ENCODE results near the gene FGD2.

Gene FGD2

DNA sequence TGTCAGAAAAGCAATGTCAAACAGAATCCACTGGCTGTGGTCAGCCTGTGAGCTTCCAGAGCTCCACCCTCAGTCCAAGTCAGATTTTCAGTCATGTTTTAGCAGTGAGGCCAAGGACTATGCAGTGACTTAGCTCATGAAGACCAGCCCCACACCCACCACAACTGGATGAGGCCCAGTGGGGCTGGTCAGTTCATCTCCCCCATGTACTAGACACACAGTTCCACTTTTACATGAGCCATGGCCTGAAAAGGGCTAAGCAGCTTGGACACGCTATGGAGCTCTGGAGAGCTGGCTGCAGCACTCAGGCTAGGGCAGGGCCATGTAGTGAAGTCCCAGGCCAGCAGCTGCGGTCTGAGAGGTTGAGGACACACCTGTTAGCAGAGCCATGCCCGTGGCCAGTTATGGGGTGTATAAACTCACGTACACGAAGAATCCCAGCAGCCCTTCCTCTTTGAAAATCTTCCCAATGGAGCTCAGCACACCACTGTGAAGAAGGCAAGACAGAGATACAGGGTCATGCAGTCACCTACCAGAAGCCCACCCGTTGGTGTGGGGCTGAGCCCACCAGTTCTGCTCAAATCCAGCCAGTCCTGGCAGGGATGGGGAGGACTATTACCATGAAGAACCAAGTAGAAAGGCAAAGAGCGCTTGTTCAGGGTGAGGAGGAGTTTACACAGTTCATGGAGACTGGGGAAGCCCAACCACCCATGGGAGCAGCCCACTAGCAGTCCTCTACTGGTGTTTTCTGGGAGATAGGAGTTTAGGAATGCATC lies 30.0 kb upstream of the FGD2 start:
- peaks cover 10% of the 10 kb centered on the region for H3K4me1 ChIP-seq (ENCODE audit: control insufficient read depth, insufficient read depth, low read length)
- no peak overlapping the region for H3K9ac ChIP-seq (ENCODE audit: low read length)
- H3K27me3 ChIP-seq (ENCODE audit: control insufficient read depth, insufficient read depth, low read length) = no peaks in the 10 kb centered on the region
- H3K36me3 ChIP-seq (ENCODE audit: control insufficient read depth, insufficient read depth, low read length) = peaks cover 66% of the 10 kb centered on the region
- H3K4me3 ChIP-seq (ENCODE audit: low read length) = no peak overlapping the region
- no peaks in the 10 kb centered on the region for H3K9me3 ChIP-seq (ENCODE audit: control insufficient read depth, low read length)

DNA sequence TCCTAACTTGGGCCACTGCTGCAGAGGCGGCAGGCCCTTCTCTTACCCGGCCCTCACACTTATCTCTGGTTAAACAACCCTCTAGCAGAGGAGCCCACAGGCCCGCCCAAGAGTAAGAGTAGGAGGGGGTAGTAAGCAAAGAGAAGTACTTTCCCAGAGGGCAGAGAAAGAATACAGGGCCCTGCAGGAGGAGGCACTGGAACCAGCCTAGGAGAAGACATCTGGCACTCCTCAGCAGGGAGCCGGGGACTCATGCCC lies 29.5 kb upstream of the FGD2 start:
- no peaks in the 10 kb centered on the region for H3K9me3 ChIP-seq (ENCODE audit: control insufficient read depth, low read length)
- peaks cover 10% of the 10 kb centered on the region for H3K4me1 ChIP-seq (ENCODE audit: control insufficient read depth, insufficient read depth, low read length)
- no peak overlapping the region for H3K9ac ChIP-seq (ENCODE audit: low read length)
- H3K27me3 ChIP-seq (ENCODE audit: control insufficient read depth, insufficient read depth, low read length) = no peaks in the 10 kb centered on the region
- peaks cover 61% of the 10 kb centered on the region for H3K36me3 ChIP-seq (ENCODE audit: control insufficient read depth, insufficient read depth, low read length)
- H3K4me3 ChIP-seq (ENCODE audit: low read length) = no peak overlapping the region

DNA sequence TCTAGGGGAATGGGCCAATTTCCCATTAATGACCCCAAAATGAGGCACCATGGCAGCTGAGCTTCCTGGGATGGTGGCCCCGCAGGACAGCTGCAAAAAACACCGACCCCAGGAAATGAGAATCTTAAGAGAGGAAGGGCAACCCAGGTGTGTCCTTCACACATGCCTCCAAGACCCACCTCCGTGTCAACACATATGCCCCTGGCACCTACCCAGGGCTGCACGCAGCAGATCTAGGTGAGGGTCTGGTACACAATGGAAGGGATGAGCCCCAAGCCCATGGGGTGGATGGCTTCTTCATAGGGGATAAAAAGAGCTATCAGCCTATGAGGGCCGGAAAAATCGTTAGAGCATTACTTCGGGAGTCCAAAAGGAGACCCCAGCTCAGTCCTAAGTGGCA lies 28.9 kb upstream of the FGD2 start:
- Histone ChIP-seq H3K27me3 (ENCODE audit: control insufficient read depth, insufficient read depth, low read length) (no peaks in the 10 kb centered on the region), H3K9ac (ENCODE audit: low read length) (no peak overlapping the region), H3K4me1 (ENCODE audit: control insufficient read depth, insufficient read depth, low read length) (peaks cover 10% of the 10 kb centered on the region), H3K9me3 (ENCODE audit: control insufficient read depth, low read length) (no peaks in the 10 kb centered on the region), H3K4me3 (ENCODE audit: low read length) (no peak overlapping the region), H3K36me3 (ENCODE audit: control insufficient read depth, insufficient read depth, low read length) (peaks cover 55% of the 10 kb centered on the region)

DNA sequence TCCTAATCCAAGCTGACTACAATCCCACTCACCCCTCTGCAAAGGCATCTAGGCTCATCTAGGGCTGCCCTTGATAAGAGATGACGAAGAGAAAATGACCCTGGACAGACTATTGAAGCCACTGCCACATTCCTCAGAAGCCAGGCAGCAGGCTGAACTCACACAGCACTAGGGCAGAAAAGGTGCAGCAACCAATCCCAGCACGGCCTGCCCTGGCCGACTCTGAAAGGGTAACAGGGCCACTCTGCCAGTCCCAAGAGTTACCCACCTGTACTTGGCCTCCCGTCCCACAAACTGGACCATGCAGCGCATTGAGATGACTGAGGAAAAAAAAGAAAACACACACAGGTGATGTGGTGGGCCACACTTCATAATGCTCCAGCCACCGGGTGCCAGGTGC lies 28.5 kb upstream of the FGD2 start:
- peaks cover 51% of the 10 kb centered on the region for H3K36me3 ChIP-seq (ENCODE audit: control insufficient read depth, insufficient read depth, low read length)
- peaks cover 10% of the 10 kb centered on the region for H3K4me1 ChIP-seq (ENCODE audit: control insufficient read depth, insufficient read depth, low read length)
- H3K9me3 ChIP-seq (ENCODE audit: control insufficient read depth, low read length) = no peaks in the 10 kb centered on the region
- H3K27me3 ChIP-seq (ENCODE audit: control insufficient read depth, insufficient read depth, low read length) = no peaks in the 10 kb centered on the region
- H3K9ac ChIP-seq (ENCODE audit: low read length) = no peak overlapping the region
- H3K4me3 ChIP-seq (ENCODE audit: low read length) = no peak overlapping the region

DNA sequence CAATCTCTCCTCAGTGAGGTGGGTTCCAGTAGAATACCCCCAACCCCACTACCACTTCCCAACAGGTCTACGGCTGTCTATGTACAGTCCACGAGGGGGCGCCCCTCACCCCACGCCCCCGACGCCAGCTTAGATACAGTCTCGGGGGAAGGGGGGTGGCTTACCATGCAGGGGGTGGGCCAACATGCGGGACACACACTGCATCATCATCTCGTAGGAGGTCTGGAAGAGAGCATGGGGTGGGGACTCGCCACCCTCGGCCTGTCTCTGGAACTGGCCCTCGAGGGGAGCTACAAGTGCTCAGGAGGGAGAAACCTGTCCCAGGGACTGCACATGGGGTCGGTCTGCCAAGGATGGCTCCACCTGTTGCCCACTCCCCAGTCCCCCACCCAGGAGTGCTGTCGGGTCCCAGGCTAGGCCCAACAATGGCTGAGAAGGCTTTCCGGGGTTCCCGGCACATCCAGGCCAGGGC lies 27.9 kb upstream of the FGD2 start:
- H3K4me3 ChIP-seq (ENCODE audit: low read length) = no peak overlapping the region
- H3K4me1 ChIP-seq (ENCODE audit: control insufficient read depth, insufficient read depth, low read length) = peaks cover 10% of the 10 kb centered on the region
- peaks cover 45% of the 10 kb centered on the region for H3K36me3 ChIP-seq (ENCODE audit: control insufficient read depth, insufficient read depth, low read length)
- H3K9ac ChIP-seq (ENCODE audit: low read length) = no peak overlapping the region
- H3K27me3 ChIP-seq (ENCODE audit: control insufficient read depth, insufficient read depth, low read length) = no peaks in the 10 kb centered on the region
- no peaks in the 10 kb centered on the region for H3K9me3 ChIP-seq (ENCODE audit: control insufficient read depth, low read length)

DNA sequence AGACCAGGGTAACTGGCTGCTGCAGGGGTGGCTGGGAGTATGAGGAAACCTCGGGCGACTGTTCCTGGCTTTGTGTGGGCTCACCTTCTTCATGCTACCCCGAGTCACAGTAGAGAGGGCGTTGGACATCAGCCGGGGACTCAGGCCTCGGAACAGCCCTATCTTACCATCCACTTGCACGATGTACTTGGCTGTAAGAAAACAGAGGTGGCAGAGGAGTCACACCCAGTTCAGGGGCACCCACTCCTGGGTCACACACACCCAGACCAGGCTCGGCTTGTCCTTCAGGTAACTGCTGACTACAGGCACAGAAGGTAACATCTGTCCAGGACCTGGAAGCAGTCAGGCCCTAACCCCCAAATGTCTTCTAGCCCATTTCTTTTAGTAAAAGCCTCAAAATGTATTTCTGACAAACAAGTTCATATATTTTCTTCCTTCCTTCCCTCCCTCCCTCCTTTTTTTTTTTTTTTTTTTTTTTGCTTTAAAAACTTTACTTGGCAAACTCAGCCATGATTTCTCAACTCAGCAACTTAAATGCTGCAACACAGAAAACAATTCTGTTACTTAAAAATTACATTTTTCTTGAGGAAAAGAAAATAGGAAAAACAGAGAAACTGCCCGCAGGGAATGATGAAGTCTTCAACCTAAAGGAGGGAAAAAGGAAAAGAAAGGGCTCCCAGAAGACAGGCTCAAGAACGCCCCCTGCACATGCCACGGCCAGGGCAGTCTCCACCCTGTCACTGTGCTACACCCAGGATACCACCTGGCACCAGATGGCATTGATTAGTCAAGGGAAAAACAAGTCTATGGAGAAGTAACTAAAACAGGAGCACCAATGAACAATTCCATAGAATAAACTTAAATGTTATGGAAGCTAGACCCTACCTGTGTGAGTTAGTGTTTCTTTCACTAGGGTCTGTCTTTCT lies 26.8 kb upstream of the FGD2 start:
- Histone ChIP-seq H3K36me3 (ENCODE audit: control insufficient read depth, insufficient read depth, low read length) (peaks cover 42% of the 10 kb centered on the region), H3K27me3 (ENCODE audit: control insufficient read depth, insufficient read depth, low read length) (no peaks in the 10 kb centered on the region), H3K4me3 (ENCODE audit: low read length) (no peak overlapping the region), H3K9me3 (ENCODE audit: control insufficient read depth, low read length) (no peaks in the 10 kb centered on the region), H3K9ac (ENCODE audit: low read length) (no peak overlapping the region), H3K4me1 (ENCODE audit: control insufficient read depth, insufficient read depth, low read length) (peaks cover 15% of the 10 kb centered on the region)

DNA sequence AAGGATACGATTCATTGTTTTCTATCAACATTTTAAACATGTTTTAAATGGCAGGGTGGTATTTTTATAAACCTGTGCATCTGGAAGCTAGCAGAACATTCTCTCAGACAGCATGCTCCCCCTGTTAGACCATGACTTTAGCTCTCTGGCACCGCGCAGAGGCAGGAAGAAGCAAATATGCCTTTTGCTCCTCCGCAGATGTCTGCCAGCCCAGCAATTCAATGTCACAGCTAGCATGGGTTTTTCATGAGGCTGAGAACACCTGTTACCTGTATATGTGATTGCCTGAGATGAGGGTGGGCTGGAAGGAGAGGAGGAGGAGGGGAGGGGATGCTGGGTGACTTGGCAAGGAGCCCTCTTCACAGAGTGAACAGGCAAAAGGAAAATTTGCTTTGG lies 26.1 kb upstream of the FGD2 start:
- Histone ChIP-seq H3K36me3 (ENCODE audit: control insufficient read depth, insufficient read depth, low read length) (peaks cover 36% of the 10 kb centered on the region), H3K9ac (ENCODE audit: low read length) (no peak overlapping the region)

DNA sequence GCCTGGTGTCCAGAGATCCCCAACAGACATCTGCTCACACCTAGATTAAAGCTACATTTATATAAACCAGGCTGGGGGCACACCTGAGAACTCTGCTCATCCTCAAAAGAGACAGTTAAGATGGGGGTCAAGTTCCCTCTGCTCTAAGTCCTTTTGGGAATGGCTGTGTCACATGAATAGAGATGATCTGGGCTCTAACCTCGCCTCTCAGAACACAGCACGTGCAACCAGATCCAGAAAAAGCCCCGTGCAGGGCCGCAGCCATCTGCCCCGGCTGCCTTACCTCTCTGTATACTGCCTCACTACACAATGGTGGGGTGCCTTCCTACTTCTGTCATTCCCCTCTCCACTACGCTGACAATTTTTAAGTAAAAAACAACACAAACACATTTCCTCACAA lies 25.3 kb upstream of the FGD2 start:
- no peak overlapping the region for H3K9ac ChIP-seq (ENCODE audit: low read length)

More for the DNA sequence above, 26.1 kb upstream of the FGD2 start:
- H3K4me1 ChIP-seq (ENCODE audit: control insufficient read depth, insufficient read depth, low read length) = peaks cover 21% of the 10 kb centered on the region
- H3K9me3 ChIP-seq (ENCODE audit: control insufficient read depth, low read length) = no peaks in the 10 kb centered on the region
- no peaks in the 10 kb centered on the region for H3K27me3 ChIP-seq (ENCODE audit: control insufficient read depth, insufficient read depth, low read length)
- H3K4me3 ChIP-seq (ENCODE audit: low read length) = no peak overlapping the region

DNA sequence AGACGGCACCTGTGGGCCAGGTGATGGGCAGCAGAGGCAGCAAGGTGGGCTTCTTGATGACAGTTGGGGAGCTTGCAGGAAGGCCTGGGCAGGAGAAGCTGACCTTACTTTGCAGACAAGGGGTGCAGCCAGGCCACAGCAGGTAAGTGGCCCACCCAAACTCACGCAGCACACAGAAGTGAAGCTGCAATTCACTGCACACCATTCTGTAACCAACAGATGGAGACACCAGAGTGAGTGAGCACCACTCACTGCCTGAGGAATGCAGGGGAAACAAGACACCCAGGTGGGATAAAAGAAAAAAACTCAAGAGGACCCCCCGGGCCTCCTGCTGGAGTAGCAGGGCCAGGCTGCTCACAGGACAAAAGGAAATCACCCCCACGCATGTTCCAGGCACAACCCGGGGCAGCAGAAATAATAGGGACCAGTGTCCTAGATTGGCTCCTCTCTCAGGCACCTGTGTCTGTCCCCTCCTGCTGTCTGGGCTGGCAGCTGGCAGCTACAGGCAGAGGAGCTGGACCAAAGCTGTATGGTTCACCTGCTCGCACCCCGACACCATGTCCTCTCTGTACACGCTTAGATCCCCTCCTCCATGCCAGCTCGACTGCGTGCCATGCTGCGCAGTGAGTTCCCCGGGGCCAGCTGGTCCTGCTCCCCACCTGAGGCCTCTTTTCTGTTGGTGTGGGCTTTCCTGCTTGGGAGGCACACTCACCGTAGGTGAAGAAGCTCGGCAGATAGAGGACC lies 24.4 kb upstream of the FGD2 start:
- H3K4me3 ChIP-seq (ENCODE audit: low read length) = no peak overlapping the region
- H3K36me3 ChIP-seq (ENCODE audit: control insufficient read depth, insufficient read depth, low read length) = peaks cover 24% of the 10 kb centered on the region
- no peaks in the 10 kb centered on the region for H3K27me3 ChIP-seq (ENCODE audit: control insufficient read depth, insufficient read depth, low read length)
- H3K4me1 ChIP-seq (ENCODE audit: control insufficient read depth, insufficient read depth, low read length) = peaks cover 27% of the 10 kb centered on the region
- no peaks in the 10 kb centered on the region for H3K9me3 ChIP-seq (ENCODE audit: control insufficient read depth, low read length)
- no peak overlapping the region for H3K9ac ChIP-seq (ENCODE audit: low read length)

More for the DNA sequence above, 25.3 kb upstream of the FGD2 start:
- H3K4me3 ChIP-seq (ENCODE audit: low read length) = no peak overlapping the region
- H3K4me1 ChIP-seq (ENCODE audit: control insufficient read depth, insufficient read depth, low read length) = peaks cover 27% of the 10 kb centered on the region
- H3K27me3 ChIP-seq (ENCODE audit: control insufficient read depth, insufficient read depth, low read length) = no peaks in the 10 kb centered on the region
- no peaks in the 10 kb centered on the region for H3K9me3 ChIP-seq (ENCODE audit: control insufficient read depth, low read length)
- H3K36me3 ChIP-seq (ENCODE audit: control insufficient read depth, insufficient read depth, low read length) = peaks cover 33% of the 10 kb centered on the region

DNA sequence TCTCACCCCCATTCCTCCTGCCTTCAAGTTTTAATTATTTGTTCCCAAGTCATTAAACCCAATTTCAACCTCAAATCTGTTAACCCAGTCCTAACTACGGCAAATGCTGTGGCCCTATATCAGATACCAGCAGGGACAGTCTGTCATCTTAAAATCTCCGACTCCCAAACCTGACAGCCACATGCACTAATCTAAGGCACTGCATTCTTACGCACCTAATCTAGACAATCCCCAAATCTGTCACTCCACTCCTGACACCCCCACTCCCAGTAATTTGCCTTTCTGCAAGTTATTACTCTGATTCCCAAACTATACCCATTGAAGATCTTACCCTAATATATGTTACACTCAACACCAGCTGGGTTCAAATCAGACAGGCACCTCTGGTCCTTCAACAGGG lies 21.9 kb upstream of the FGD2 start:
- Histone ChIP-seq H3K9ac (ENCODE audit: low read length) (no peak overlapping the region), H3K36me3 (ENCODE audit: control insufficient read depth, insufficient read depth, low read length) (peaks cover under 1% of the 10 kb centered on the region), H3K4me3 (ENCODE audit: low read length) (no peak overlapping the region), H3K9me3 (ENCODE audit: control insufficient read depth, low read length) (no peaks in the 10 kb centered on the region), H3K4me1 (ENCODE audit: control insufficient read depth, insufficient read depth, low read length) (peaks cover 31% of the 10 kb centered on the region), H3K27me3 (ENCODE audit: control insufficient read depth, insufficient read depth, low read length) (no peaks in the 10 kb centered on the region)

DNA sequence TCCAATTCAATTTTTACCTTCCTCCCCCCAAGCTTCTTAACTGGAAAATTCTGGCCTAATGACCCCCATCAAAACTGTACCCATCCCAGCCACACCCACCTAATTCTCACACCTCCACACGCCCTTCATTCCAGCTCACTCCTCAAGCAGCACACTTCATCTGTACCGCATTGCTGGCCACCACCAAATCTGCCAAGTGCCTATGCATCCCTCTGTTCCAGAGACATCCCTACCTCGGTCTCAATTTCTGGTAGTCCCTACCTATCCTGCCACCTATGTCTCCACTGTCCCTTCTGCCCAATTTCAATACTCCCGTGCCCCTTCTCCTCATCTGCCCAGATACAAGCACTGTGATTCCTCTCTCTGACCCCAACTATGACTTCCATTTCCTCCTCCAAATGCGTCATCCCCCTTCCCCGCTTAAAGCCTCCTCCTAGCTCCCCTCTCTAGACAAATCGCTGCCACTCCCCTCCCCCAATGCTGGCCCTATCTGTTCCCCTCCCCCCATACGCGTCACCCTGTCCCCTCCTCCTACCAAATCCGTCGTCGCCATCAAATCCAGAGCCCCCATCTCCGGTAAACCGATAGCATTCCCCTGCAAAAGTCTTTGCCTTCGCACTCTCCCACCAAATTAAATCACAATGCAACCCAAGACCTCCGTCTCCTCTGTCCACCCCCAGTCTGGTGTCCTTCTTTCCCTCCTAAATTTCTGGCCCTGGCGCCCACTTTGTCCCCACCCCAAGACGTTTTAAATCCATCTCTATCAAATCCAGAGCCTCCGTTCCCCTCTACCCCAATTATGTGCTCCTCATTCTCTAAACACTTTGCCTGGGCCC lies 20.7 kb upstream of the FGD2 start:
- Histone ChIP-seq H3K36me3 (ENCODE audit: control insufficient read depth, insufficient read depth, low read length) (no peaks in the 10 kb centered on the region), H3K9me3 (ENCODE audit: control insufficient read depth, low read length) (no peaks in the 10 kb centered on the region), H3K9ac (ENCODE audit: low read length) (peak overlapping the region; percentile 97), H3K27me3 (ENCODE audit: control insufficient read depth, insufficient read depth, low read length) (no peaks in the 10 kb centered on the region), H3K4me1 (ENCODE audit: control insufficient read depth, insufficient read depth, low read length) (peaks cover 26% of the 10 kb centered on the region), H3K4me3 (ENCODE audit: low read length) (peak overlapping the region; percentile 37)

Data from mucosa of stomach (tissue), 1 donor.